Astrocyte (in vitro differentiated cells and primary cell): ENCODE data around the gene USP20. TPM values are rescaled to one million over a fixed set of nuclear protein-coding genes. Genes with fewer than 3 reads are reported as not detected.

Source experiments
- DNase-seq: peaks from one replicate; pipeline ENCODE4 v3.0.0-alpha.2; 2010; ENCODE audit warnings: low read depth
- FAIRE-seq: peaks from 2 replicates; lab custom pipeline; 2011; peaks lifted over from hg19 to GRCh38; lab: Jason Lieb, UNC
- H2AFZ ChIP-seq: 2 replicates; pipeline ENCODE4 v1.6.0; 2012; ENCODE audit warnings: low read depth, low read length, inconsistent platforms
- H3K27ac ChIP-seq: 2 replicates; pipeline ENCODE4 v1.5.1; 2011; ENCODE audit warnings: low read depth, low read length, inconsistent platforms
- H3K27me3 ChIP-seq: 2 replicates; pipeline ENCODE4 v1.6.0; 2011; ENCODE audit warnings: low read length, inconsistent platforms; ENCODE audit not compliant: insufficient read depth
- H3K36me3 ChIP-seq: 2 replicates; pipeline ENCODE4 v1.5.1; 2011; ENCODE audit warnings: low read length, inconsistent platforms; ENCODE audit not compliant: insufficient read depth
- H3K4me1 ChIP-seq: 2 replicates; pipeline ENCODE4 v1.5.1; 2011; ENCODE audit warnings: low read length, inconsistent platforms; ENCODE audit not compliant: insufficient read depth
- H3K4me2 ChIP-seq: 2 replicates; pipeline ENCODE4 v1.6.0; 2012; ENCODE audit warnings: low read length, inconsistent platforms
- H3K4me3 ChIP-seq: 2 replicates; pipeline ENCODE4 v1.5.1; 2011; ENCODE audit warnings: low read depth, mild to moderate bottlenecking, low read length, inconsistent platforms; ENCODE audit not compliant: insufficient read depth
- H3K79me2 ChIP-seq: 2 replicates; pipeline ENCODE4 v1.6.0; 2012; ENCODE audit warnings: mild to moderate bottlenecking, low read length, inconsistent platforms; ENCODE audit not compliant: insufficient read depth
- H3K9ac ChIP-seq: 2 replicates; pipeline ENCODE4 v1.6.0; 2012; ENCODE audit warnings: mild to moderate bottlenecking, low read length, inconsistent platforms
- H3K9me3 ChIP-seq: 2 replicates; pipeline ENCODE4 v1.5.1; 2012; ENCODE audit warnings: low read depth, mild to moderate bottlenecking, low read length, inconsistent platforms; ENCODE audit not compliant: insufficient read depth
- H4K20me1 ChIP-seq: 2 replicates; pipeline ENCODE4 v1.6.0; 2012; ENCODE audit warnings: low read length, inconsistent platforms; ENCODE audit not compliant: insufficient read depth
- H3K27ac Mint-ChIP-seq: one replicate; pipeline ENCODE4 v1.8.0; 2021; ENCODE audit warnings: mild to moderate bottlenecking, mixed read lengths; ENCODE audit not compliant: unreplicated experiment
- H3K27me3 Mint-ChIP-seq: one replicate; pipeline ENCODE4 v1.8.0; 2021; ENCODE audit warnings: low read depth, mixed read lengths; ENCODE audit not compliant: unreplicated experiment
- H3K36me3 Mint-ChIP-seq: one replicate; pipeline ENCODE4 v1.8.0; 2021; ENCODE audit warnings: low read depth, mixed read lengths; ENCODE audit not compliant: unreplicated experiment
- H3K4me1 Mint-ChIP-seq: one replicate; pipeline ENCODE4 v1.8.0; 2021; ENCODE audit warnings: low read depth, mixed read lengths; ENCODE audit not compliant: unreplicated experiment
- H3K4me3 Mint-ChIP-seq: one replicate; pipeline ENCODE4 v1.8.0; 2021; ENCODE audit warnings: mild to moderate bottlenecking, moderate library complexity, mixed read lengths; ENCODE audit not compliant: unreplicated experiment
- H3K9me3 Mint-ChIP-seq: one replicate; pipeline ENCODE4 v1.8.0; 2021; ENCODE audit warnings: mild to moderate bottlenecking, mixed read lengths; ENCODE audit not compliant: unreplicated experiment
- EZH2 ChIP-seq: IDR thresholded peaks from 2 replicates; pipeline ENCODE4 v1.6.1; 2012; ENCODE audit warnings: mild to moderate bottlenecking, low read length, inconsistent platforms; ENCODE audit not compliant: insufficient read depth
- total RNA-seq: library from RNA; stranded (reverse); gene quantifications from 2 replicates; pipeline ENCODE4 v1.2.1, GENCODE V29; 2021
- TF ChIP-seq, protein P1 (sequence below): IDR thresholded peaks from 2 replicates; pipeline ENCODE4 v1.5.1; 2011; ENCODE audit warnings: low read depth, mild to moderate bottlenecking, inconsistent platforms, low read length, moderate library complexity; ENCODE audit not compliant: insufficient read depth

USP20 gene
- total RNA-seq, 1 donor from 2014 or later = 24.1 TPM

DNA sequence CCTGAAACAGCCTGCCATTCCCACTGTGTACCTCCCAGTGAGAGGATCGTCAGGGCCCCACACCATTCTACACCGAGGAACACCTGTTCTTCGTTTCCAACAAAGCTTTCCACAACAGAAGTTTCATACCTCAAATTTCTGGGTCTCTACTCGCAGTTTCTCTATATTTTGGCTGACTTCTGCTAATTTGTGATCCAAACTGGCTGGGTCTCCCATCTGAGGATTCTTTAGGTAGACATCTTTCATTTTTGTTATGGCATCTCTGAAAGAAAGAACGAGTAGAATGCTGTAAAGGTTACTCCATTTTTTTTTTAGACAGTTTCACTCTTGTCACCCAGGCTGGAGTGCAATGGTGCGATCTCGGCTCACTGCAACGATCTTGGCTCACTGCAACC, 67.5 kb downstream of the USP20 start:
- H3K36me3 Mint-ChIP-seq = peaks cover 36% of the 10 kb centered on the region
- Histone ChIP-seq H3K27ac (no peak overlapping the region), H4K20me1 (no peaks in the 10 kb centered on the region), H3K36me3 (peaks cover 3% of the 10 kb centered on the region), H2AFZ (no peak overlapping the region), H3K4me3 (no peak overlapping the region), H3K79me2 (no peaks in the 10 kb centered on the region), H3K27me3 (no peaks in the 10 kb centered on the region), H3K9ac (no peak overlapping the region), H3K4me2 (no peak overlapping the region), H3K4me1 (no peaks in the 10 kb centered on the region), H3K9me3 (no peaks in the 10 kb centered on the region)
- TF ChIP-seq, protein P1, sequence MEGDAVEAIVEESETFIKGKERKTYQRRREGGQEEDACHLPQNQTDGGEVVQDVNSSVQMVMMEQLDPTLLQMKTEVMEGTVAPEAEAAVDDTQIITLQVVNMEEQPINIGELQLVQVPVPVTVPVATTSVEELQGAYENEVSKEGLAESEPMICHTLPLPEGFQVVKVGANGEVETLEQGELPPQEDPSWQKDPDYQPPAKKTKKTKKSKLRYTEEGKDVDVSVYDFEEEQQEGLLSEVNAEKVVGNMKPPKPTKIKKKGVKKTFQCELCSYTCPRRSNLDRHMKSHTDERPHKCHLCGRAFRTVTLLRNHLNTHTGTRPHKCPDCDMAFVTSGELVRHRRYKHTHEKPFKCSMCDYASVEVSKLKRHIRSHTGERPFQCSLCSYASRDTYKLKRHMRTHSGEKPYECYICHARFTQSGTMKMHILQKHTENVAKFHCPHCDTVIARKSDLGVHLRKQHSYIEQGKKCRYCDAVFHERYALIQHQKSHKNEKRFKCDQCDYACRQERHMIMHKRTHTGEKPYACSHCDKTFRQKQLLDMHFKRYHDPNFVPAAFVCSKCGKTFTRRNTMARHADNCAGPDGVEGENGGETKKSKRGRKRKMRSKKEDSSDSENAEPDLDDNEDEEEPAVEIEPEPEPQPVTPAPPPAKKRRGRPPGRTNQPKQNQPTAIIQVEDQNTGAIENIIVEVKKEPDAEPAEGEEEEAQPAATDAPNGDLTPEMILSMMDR = no peak
- TF ChIP-seq EZH2 = no peak
- no peaks in the 10 kb centered on the region for H3K27me3 Mint-ChIP-seq
- H3K27ac Mint-ChIP-seq = no peak overlapping the region
- H3K4me3 Mint-ChIP-seq = no peak overlapping the region
- no peak for FAIRE-seq
- no peak for DNase-seq
- H3K9me3 Mint-ChIP-seq = no peaks in the 10 kb centered on the region
- H3K4me1 Mint-ChIP-seq = no peaks in the 10 kb centered on the region

DNA sequence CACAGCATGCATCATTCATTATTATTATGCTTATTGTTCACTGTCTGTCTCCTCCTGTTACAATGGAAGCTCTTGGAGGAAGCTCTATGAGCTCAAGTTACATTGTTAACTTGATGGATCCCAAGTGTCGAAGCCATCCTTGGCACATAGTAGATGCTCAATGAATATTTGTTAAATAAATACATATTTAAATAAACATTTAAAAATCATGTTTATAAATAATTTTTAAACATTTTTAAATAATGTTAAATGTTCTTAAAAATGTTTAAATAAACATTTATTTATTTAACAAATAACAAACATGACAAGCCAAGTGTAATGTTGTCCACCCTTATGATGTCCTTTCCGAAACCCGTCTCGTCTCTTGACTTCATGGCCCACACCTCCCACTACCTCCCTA, 69.5 kb downstream of the USP20 start:
- H3K27me3 Mint-ChIP-seq = no peaks in the 10 kb centered on the region
- no peak overlapping the region for H3K4me3 Mint-ChIP-seq
- FAIRE-seq (no peak), DNase-seq (no peak)
- Histone ChIP-seq H3K9me3 (no peaks in the 10 kb centered on the region), H2AFZ (no peak overlapping the region), H3K9ac (no peak overlapping the region), H3K36me3 (peaks cover 3% of the 10 kb centered on the region), H3K79me2 (no peaks in the 10 kb centered on the region), H3K4me1 (no peaks in the 10 kb centered on the region), H3K4me3 (no peak overlapping the region), H3K4me2 (no peak overlapping the region), H4K20me1 (no peaks in the 10 kb centered on the region), H3K27me3 (no peaks in the 10 kb centered on the region), H3K27ac (no peak overlapping the region)
- H3K9me3 Mint-ChIP-seq = no peaks in the 10 kb centered on the region
- TF ChIP-seq EZH2 = no peak
- TF ChIP-seq, protein P1 = no peak
- peaks cover 6% of the 10 kb centered on the region for H3K4me1 Mint-ChIP-seq
- H3K36me3 Mint-ChIP-seq = peaks cover 30% of the 10 kb centered on the region
- no peak overlapping the region for H3K27ac Mint-ChIP-seq

DNA sequence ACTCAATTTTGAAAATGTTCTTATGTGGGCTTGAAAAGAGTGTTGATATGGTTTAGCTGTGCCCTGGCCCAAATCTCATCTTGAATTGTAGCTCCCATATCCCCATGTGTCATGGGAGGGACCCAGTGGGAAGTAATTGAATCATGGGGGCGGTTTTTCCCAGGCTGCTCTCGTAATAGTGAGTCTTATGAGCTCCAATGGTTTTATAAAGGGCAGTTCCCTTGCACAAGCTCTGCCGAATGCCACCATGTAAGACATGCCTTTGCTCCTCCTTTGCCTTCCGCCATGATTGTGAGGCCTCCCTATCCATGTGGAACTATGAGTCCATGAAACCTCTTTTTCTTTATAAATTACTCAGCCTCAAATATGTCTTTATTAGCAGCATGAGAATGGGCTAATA, 71.0 kb downstream of the USP20 start:
- H3K79me2 ChIP-seq = no peaks in the 10 kb centered on the region
- no peaks in the 10 kb centered on the region for H3K9me3 ChIP-seq
- Mint-ChIP-seq H3K4me1 (peaks cover 17% of the 10 kb centered on the region), H3K4me3 (no peak overlapping the region), H3K27me3 (no peaks in the 10 kb centered on the region), H3K36me3 (peaks cover 22% of the 10 kb centered on the region), H3K9me3 (no peaks in the 10 kb centered on the region), H3K27ac (no peak overlapping the region)
- TF ChIP-seq EZH2 = no peak
- TF ChIP-seq, protein P1 = no peak
- no peak overlapping the region for H3K4me2 ChIP-seq
- no peak overlapping the region for H3K27ac ChIP-seq
- no peaks in the 10 kb centered on the region for H3K27me3 ChIP-seq
- H3K4me1 ChIP-seq = peaks cover 9% of the 10 kb centered on the region
- DNase-seq (no peak), FAIRE-seq (no peak)
- no peak overlapping the region for H2AFZ ChIP-seq
- H4K20me1 ChIP-seq = no peaks in the 10 kb centered on the region
- H3K9ac ChIP-seq = no peak overlapping the region
- H3K36me3 ChIP-seq = no peaks in the 10 kb centered on the region
- no peak overlapping the region for H3K4me3 ChIP-seq
